ENCODE results near the gene PPIG. TPM values are rescaled to one million over a fixed set of nuclear protein-coding genes. Genes with fewer than 3 reads are reported as not detected.

PPIG gene
- total and polyA plus RNA-seq, 2 experiments from 2014 or later, result 40.7 to 157 TPM

DNA sequence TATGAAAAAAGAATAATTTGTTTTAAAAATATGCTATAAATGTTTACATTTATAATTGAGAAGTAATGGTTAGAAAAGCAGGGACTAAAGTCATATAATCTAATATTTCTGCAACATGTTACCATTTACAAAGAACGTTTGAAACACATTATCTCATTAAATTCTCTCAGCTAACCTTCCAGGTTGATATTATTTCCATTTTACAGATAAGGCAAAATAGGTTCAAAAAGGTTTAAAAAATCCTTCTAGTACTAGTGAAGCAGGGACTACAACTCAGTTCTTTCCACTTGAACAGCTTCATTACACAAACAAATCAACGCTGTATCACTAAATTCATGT, 11.4 kb upstream of the PPIG start (continued):
- no peak for TF ChIP-seq POLR2AphosphoS5 (IDR thresholded peaks at IDR 0.05; ENCODE audit: low read depth)
- no peak for TF ChIP-seq ZNF331 (CRISPR knock-in tag; IDR thresholded peaks at IDR 0.05; ENCODE audit: low read depth)
- no peak for TF ChIP-seq JUNB (IDR thresholded peaks at IDR 0.05; ENCODE audit: unreplicated experiment)

DNA sequence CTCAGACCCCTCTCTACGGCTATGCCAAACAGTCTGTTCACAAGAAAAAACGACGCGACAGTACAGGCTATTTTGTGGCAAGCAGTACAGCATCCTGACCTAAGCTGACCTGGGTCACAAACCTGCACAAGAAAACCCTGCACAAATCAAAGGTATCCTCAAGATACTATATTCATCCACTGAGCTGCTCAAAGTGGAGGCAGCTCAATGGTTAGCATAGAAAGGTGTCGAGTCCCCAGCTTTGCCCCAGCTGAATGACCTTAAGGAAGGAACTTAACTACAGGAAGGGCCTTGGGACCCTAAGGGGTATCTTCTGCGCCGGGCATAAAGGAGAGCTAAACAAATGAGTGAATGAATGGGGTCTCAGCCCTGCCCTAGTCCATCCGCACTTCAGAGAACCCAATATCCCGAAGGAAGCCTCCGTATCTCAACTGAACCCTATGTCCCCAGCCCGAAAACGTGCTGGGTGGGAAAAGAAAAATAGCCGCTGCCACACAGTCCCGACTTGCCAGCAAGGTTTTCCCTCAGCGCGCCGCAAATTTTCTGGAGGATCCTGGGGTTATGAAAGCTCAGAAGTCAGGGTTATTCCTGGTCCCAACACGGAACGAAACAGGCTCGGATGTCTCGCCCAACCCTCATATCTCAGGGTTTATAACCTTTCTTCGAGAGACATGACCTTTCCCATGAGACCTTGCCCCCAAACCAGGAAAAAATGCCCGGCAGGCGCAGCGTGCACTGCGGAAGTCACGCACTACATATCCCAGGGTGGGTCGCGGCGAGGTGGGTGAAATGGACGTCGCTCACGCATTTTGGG, 10.8 kb upstream of the PPIG start, which contains the start of gene FASTKD1:
FASTKD1 (minus strand) TSS at position 706 of the 814 bp plus-strand sequence. CDS start 1,836 bp downstream, outside the sequence.
- TF ChIP-seq POLR2AphosphoS5 (IDR thresholded peaks at IDR 0.05; ENCODE audit: low read depth) (peak; percentile 92), EZH2 (IDR thresholded peaks at IDR 0.05; ENCODE audit: low read depth, unreplicated experiment) (no peak), CREB1 (CRISPR knock-in tag; IDR thresholded peaks at IDR 0.05; ENCODE audit: low read depth) (peak; percentile 88), NANOG (IDR thresholded peaks at IDR 0.05; ENCODE audit: borderline replicate concordance) (0 out of 2 replicates have a peak, but pooled peaks have one; percentile 7)
- TF ChIP-seq, protein P1, sequence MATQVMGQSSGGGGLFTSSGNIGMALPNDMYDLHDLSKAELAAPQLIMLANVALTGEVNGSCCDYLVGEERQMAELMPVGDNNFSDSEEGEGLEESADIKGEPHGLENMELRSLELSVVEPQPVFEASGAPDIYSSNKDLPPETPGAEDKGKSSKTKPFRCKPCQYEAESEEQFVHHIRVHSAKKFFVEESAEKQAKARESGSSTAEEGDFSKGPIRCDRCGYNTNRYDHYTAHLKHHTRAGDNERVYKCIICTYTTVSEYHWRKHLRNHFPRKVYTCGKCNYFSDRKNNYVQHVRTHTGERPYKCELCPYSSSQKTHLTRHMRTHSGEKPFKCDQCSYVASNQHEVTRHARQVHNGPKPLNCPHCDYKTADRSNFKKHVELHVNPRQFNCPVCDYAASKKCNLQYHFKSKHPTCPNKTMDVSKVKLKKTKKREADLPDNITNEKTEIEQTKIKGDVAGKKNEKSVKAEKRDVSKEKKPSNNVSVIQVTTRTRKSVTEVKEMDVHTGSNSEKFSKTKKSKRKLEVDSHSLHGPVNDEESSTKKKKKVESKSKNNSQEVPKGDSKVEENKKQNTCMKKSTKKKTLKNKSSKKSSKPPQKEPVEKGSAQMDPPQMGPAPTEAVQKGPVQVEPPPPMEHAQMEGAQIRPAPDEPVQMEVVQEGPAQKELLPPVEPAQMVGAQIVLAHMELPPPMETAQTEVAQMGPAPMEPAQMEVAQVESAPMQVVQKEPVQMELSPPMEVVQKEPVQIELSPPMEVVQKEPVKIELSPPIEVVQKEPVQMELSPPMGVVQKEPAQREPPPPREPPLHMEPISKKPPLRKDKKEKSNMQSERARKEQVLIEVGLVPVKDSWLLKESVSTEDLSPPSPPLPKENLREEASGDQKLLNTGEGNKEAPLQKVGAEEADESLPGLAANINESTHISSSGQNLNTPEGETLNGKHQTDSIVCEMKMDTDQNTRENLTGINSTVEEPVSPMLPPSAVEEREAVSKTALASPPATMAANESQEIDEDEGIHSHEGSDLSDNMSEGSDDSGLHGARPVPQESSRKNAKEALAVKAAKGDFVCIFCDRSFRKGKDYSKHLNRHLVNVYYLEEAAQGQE (IDR thresholded peaks at IDR 0.05; ENCODE audit: unreplicated experiment), result no peak
- TF ChIP-seq, protein P2, sequence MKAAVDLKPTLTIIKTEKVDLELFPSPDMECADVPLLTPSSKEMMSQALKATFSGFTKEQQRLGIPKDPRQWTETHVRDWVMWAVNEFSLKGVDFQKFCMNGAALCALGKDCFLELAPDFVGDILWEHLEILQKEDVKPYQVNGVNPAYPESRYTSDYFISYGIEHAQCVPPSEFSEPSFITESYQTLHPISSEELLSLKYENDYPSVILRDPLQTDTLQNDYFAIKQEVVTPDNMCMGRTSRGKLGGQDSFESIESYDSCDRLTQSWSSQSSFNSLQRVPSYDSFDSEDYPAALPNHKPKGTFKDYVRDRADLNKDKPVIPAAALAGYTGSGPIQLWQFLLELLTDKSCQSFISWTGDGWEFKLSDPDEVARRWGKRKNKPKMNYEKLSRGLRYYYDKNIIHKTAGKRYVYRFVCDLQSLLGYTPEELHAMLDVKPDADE (IDR thresholded peaks at IDR 0.05), result peak; percentile 100
- Histone ChIP-seq H3K4me1 (ENCODE audit: insufficient read depth) (no peaks in the 10 kb centered on the region), H3K4me2 (peak within 1 kb of the TSS; percentile 84), H3K27me3 (ENCODE audit: insufficient read depth) (no peaks in the 10 kb centered on the region), H2AFZ (peak within 1 kb of the TSS; percentile 88), H3K27ac (ENCODE audit: low read depth) (no peak within 1 kb of the TSS), H3F3A (replicated peaks; ENCODE audit: low read depth) (no peaks in the 10 kb centered on the region), H3K9me2 (ENCODE audit: insufficient read depth) (no peaks in the 10 kb centered on the region), H3K79me2 (replicated peaks; ENCODE audit: insufficient read depth) (peaks cover 45% of the 10 kb centered on the region), H3K36me3 (ENCODE audit: insufficient read depth) (no peaks in the 10 kb centered on the region), H3K4me3 (peak within 1 kb of the TSS; percentile 61), H4K20me1 (replicated peaks; ENCODE audit: insufficient read depth) (peaks cover 6% of the 10 kb centered on the region; the same call in 1 of the 2 replicates)
- peak; percentile 97 for DNase-seq (ENCODE audit: low spot score)
- peaks cover 5% of the 10 kb centered on the region; the same call in 2 of the 3 replicates for H3K4me1 Mint-ChIP-seq
- peaks cover 7% of the 10 kb centered on the region; the same call in 1 of the 3 replicates for H3K36me3 Mint-ChIP-seq (ENCODE audit: low read depth)
- peak; percentile 99 for ATAC-seq
- peaks cover 18% of the 10 kb centered on the region for H3K9me3 Mint-ChIP-seq
- H3K27me3 Mint-ChIP-seq (ENCODE audit: insufficient read depth, low read depth, poor library complexity), result peaks cover 6% of the 10 kb centered on the region
- H3K4me3 Mint-ChIP-seq, result peak within 1 kb of the TSS; percentile 98
- H3K27ac Mint-ChIP-seq, result peak within 1 kb of the TSS; percentile 97

Measured in GM23338 (cell line).